ENCODE data around the gene TANC2. TPM values are rescaled to one million over a fixed set of nuclear protein-coding genes. Genes with fewer than 3 reads are reported as not detected.

TANC2 gene
- total RNA-seq, 5 donors from 2014 or later (not counting 1 experiment from before 2014, with no cell fraction given), result 20.3 to 39.5 (median 25.5) TPM

- H3K27ac ChIP-seq (ENCODE audit: low read length), result no peak overlapping the region
- CTCF ChIA-PET, result interaction anchor here in 1 of 2 donors (0.6 kb wide), 1 partner anchor 33 kb away, joined by 7 read pairs; no protein-coding TSS in a partner anchor
- H3K4me1 ChIP-seq (ENCODE audit: control insufficient read depth in 1 of 2, extremely low read depth in 1 of 2, insufficient read depth in 2 of 2, low read length in 2 of 2), result peaks cover 18 to 19% of the 10 kb centered on the region in 2 experiments
- peaks cover 31 to 33% (median 33%) of the 10 kb centered on the region in 3 donors for H3K4me1 Mint-ChIP-seq
- ATAC-seq (replicated peaks in 1 of 4), result no peak
- 0% methylated on average over 2 of the region's 4 CpGs for WGBS (ENCODE audit: insufficient coverage)
- no peaks in the 10 kb centered on the region for H3K9me3 Mint-ChIP-seq
- no peaks in the 10 kb centered on the region for H3K36me3 Mint-ChIP-seq
- H3K4me3 ChIP-seq (ENCODE audit: control insufficient read depth in 1 of 2, extremely low read depth in 1 of 2, low read length in 1 of 2), result peak overlapping the region; percentile 68 to 82
- no peaks in the 10 kb centered on the region for H3K27me3 ChIP-seq (replicated peaks in 1 of 2; ENCODE audit: control insufficient read depth in 2 of 2, extremely low read depth in 1 of 2, insufficient read depth in 2 of 2, low read length in 1 of 2)
- POLR2A ChIA-PET, result interaction anchor here in 1 of 2 donors (0.6 kb wide), 1 partner anchor 197 kb away, joined by 3 read pairs; no protein-coding TSS in a partner anchor
- no peak for DNase-seq
- no peaks in the 10 kb centered on the region for H3K36me3 ChIP-seq (ENCODE audit: control insufficient read depth in 2 of 2, extremely low read depth in 1 of 2, insufficient read depth in 1 of 2, low read length in 1 of 2)
- H3K9me3 ChIP-seq, result no peaks in the 10 kb centered on the region
- peaks cover 4% of the 10 kb centered on the region in 2 donors for H3K27me3 Mint-ChIP-seq
- H3K27ac Mint-ChIP-seq, result peak overlapping the region; percentile 66 to 78
- H3K4me3 Mint-ChIP-seq, result peak overlapping the region; percentile 82
Observed at GRCh38 chr17:62967205-62967529, 1.1 kb downstream of the TANC2 start.

- H3K4me1 Mint-ChIP-seq, result peaks cover 34 to 42% (median 39%) of the 10 kb centered on the region in 3 donors
- no peaks in the 10 kb centered on the region for H3K36me3 Mint-ChIP-seq
- H3K4me1 ChIP-seq (ENCODE audit: control insufficient read depth in 1 of 2, extremely low read depth in 1 of 2, insufficient read depth in 2 of 2, low read length in 2 of 2), result peaks cover 18 to 19% of the 10 kb centered on the region in 2 experiments
- peak overlapping the region; percentile 34 to 63 (median 51) for H3K4me3 Mint-ChIP-seq
- DNase-seq, result peak in 32 of 35 experiments; percentile 14 to 83 (median 40)
- H3K9me3 Mint-ChIP-seq, result no peaks in the 10 kb centered on the region
- H3K27ac Mint-ChIP-seq, result peak overlapping the region; percentile 59 to 64
- H3K9me3 ChIP-seq, result no peaks in the 10 kb centered on the region
- ATAC-seq (replicated peaks in 1 of 4), result peak; percentile 32 to 49 (median 42)
- no peak overlapping the region for H3K4me3 ChIP-seq (ENCODE audit: control insufficient read depth in 1 of 2, extremely low read depth in 1 of 2, low read length in 1 of 2)
- POLR2A ChIA-PET, result interaction anchor here in 1 of 2 donors (0.6 kb wide), 1 partner anchor 202 kb away, joined by 11 read pairs; no protein-coding TSS in a partner anchor
- no peaks in the 10 kb centered on the region for H3K36me3 ChIP-seq (ENCODE audit: control insufficient read depth in 2 of 2, extremely low read depth in 1 of 2, insufficient read depth in 1 of 2, low read length in 1 of 2)
- no peaks in the 10 kb centered on the region for H3K27me3 ChIP-seq (replicated peaks in 1 of 2; ENCODE audit: control insufficient read depth in 2 of 2, extremely low read depth in 1 of 2, insufficient read depth in 2 of 2, low read length in 1 of 2)
- no peak overlapping the region for H3K27ac ChIP-seq (ENCODE audit: low read length)
- no peaks in the 10 kb centered on the region for H3K27me3 Mint-ChIP-seq
- WGBS (ENCODE audit: insufficient coverage), result no CpG with 5 or more reads among the region's 3 CpGs
- CTCF ChIA-PET, result interaction anchor here (0.8 to 1.4 kb wide), 3 partner anchors 18 to 245 kb away, joined by 3 to 5 read pairs (median 3); no protein-coding TSS in a partner anchor
Observed at GRCh38 chr17:62968445-62968923, 2.4 kb downstream of the TANC2 start.

GRCh38 chr17:62970610-62971009 lies 4.6 kb downstream of the TANC2 start:
- no peak for ATAC-seq (replicated peaks in 1 of 4)
- no peak overlapping the region for H3K4me3 ChIP-seq (ENCODE audit: control insufficient read depth in 1 of 2, extremely low read depth in 1 of 2, low read length in 1 of 2)
- ChIA-PET POLR2A (interaction anchor here in 1 of 2 donors (0.6 kb wide), 1 partner anchor 21 kb away, joined by 3 read pairs; no protein-coding TSS in a partner anchor), CTCF (interaction anchor here (0.6 to 1.1 kb wide), 2 partner anchors 12 to 51 kb away, joined by 3 to 4 read pairs; no protein-coding TSS in a partner anchor)
- no peaks in the 10 kb centered on the region for H3K9me3 ChIP-seq
- no peak for DNase-seq
- peaks cover 11 to 15% of the 10 kb centered on the region in 2 experiments for H3K4me1 ChIP-seq (ENCODE audit: control insufficient read depth in 1 of 2, extremely low read depth in 1 of 2, insufficient read depth in 2 of 2, low read length in 2 of 2)
- H3K27ac ChIP-seq (ENCODE audit: low read length), result no peak overlapping the region
- Mint-ChIP-seq H3K9me3 (no peaks in the 10 kb centered on the region), H3K4me1 (peaks cover 25 to 34% (median 30%) of the 10 kb centered on the region in 3 donors), H3K27me3 (no peaks in the 10 kb centered on the region), H3K27ac (no peak overlapping the region), H3K4me3 (no peak overlapping the region), H3K36me3 (no peaks in the 10 kb centered on the region)
- no peaks in the 10 kb centered on the region for H3K36me3 ChIP-seq (ENCODE audit: control insufficient read depth in 2 of 2, extremely low read depth in 1 of 2, insufficient read depth in 1 of 2, low read length in 1 of 2)
- no peaks in the 10 kb centered on the region for H3K27me3 ChIP-seq (replicated peaks in 1 of 2; ENCODE audit: control insufficient read depth in 2 of 2, extremely low read depth in 1 of 2, insufficient read depth in 2 of 2, low read length in 1 of 2)

GRCh38 chr17:62971853-62972252 lies 5.8 kb downstream of the TANC2 start:
- no peak overlapping the region for H3K27ac Mint-ChIP-seq
- no CpG with 5 or more reads among the region's 4 CpGs for WGBS (ENCODE audit: insufficient coverage)
- Histone ChIP-seq H3K27ac (ENCODE audit: low read length) (no peak overlapping the region), H3K4me1 (ENCODE audit: control insufficient read depth in 1 of 2, extremely low read depth in 1 of 2, insufficient read depth in 2 of 2, low read length in 2 of 2) (peaks cover 4 to 15% of the 10 kb centered on the region in 2 experiments), H3K9me3 (no peaks in the 10 kb centered on the region), H3K27me3 (replicated peaks in 1 of 2; ENCODE audit: control insufficient read depth in 2 of 2, extremely low read depth in 1 of 2, insufficient read depth in 2 of 2, low read length in 1 of 2) (no peaks in the 10 kb centered on the region), H3K36me3 (ENCODE audit: control insufficient read depth in 2 of 2, extremely low read depth in 1 of 2, insufficient read depth in 1 of 2, low read length in 1 of 2) (no peaks in the 10 kb centered on the region), H3K4me3 (ENCODE audit: control insufficient read depth in 1 of 2, extremely low read depth in 1 of 2, low read length in 1 of 2) (no peak overlapping the region)
- POLR2A ChIA-PET, result no interaction called here
- H3K36me3 Mint-ChIP-seq, result no peaks in the 10 kb centered on the region
- peaks cover 21 to 30% (median 26%) of the 10 kb centered on the region in 3 donors for H3K4me1 Mint-ChIP-seq
- no peaks in the 10 kb centered on the region for H3K27me3 Mint-ChIP-seq
- no peak for DNase-seq
- H3K9me3 Mint-ChIP-seq, result peaks cover 0 to 3% (median 0%) of the 10 kb centered on the region in 3 donors
- ATAC-seq (replicated peaks in 1 of 4), result no peak
- CTCF ChIA-PET, result interaction anchor here in 1 of 2 donors (1.1 kb wide), 1 partner anchor 53 kb away, joined by 3 read pairs; no protein-coding TSS in a partner anchor
- H3K4me3 Mint-ChIP-seq, result no peak overlapping the region

GRCh38 chr17:62974788-62975187 lies 8.8 kb downstream of the TANC2 start:
- DNase-seq (no peak), ATAC-seq (replicated peaks in 1 of 4) (no peak)
- Histone ChIP-seq H3K4me1 (ENCODE audit: control insufficient read depth in 1 of 2, extremely low read depth in 1 of 2, insufficient read depth in 2 of 2, low read length in 2 of 2) (no peaks in the 10 kb centered on the region), H3K4me3 (ENCODE audit: control insufficient read depth in 1 of 2, extremely low read depth in 1 of 2, low read length in 1 of 2) (no peak overlapping the region), H3K36me3 (ENCODE audit: control insufficient read depth in 2 of 2, extremely low read depth in 1 of 2, insufficient read depth in 1 of 2, low read length in 1 of 2) (no peaks in the 10 kb centered on the region), H3K9me3 (no peaks in the 10 kb centered on the region), H3K27ac (ENCODE audit: low read length) (no peak overlapping the region), H3K27me3 (replicated peaks in 1 of 2; ENCODE audit: control insufficient read depth in 2 of 2, extremely low read depth in 1 of 2, insufficient read depth in 2 of 2, low read length in 1 of 2) (no peaks in the 10 kb centered on the region)
- CTCF ChIA-PET, result interaction anchor here in 1 of 2 donors (0.5 kb wide), 1 partner anchor 781 kb away, joined by 3 read pairs; no protein-coding TSS in a partner anchor
- Mint-ChIP-seq H3K4me3 (no peak overlapping the region), H3K36me3 (no peaks in the 10 kb centered on the region), H3K27me3 (no peaks in the 10 kb centered on the region), H3K9me3 (peaks cover 0 to 8% (median 2%) of the 10 kb centered on the region in 3 donors), H3K27ac (no peak overlapping the region), H3K4me1 (peaks cover 2 to 9% (median 7%) of the 10 kb centered on the region in 3 donors)
- POLR2A ChIA-PET, result interaction anchor here in 1 of 2 donors (0.7 kb wide), 1 partner anchor 12 kb away, joined by 3 read pairs; no protein-coding TSS in a partner anchor
- no CpG with 5 or more reads among the region's 4 CpGs for WGBS (ENCODE audit: insufficient coverage)

- POLR2A ChIA-PET, result interaction anchor here (0.7 kb wide), 2 partner anchors 12 to 485 kb away, joined by 3 to 5 read pairs; no protein-coding TSS in a partner anchor
- Mint-ChIP-seq H3K9me3 (peaks cover 0 to 8% (median 2%) of the 10 kb centered on the region in 3 donors), H3K36me3 (no peaks in the 10 kb centered on the region), H3K4me3 (no peak overlapping the region), H3K27ac (no peak overlapping the region), H3K4me1 (peaks cover 4 to 9% (median 7%) of the 10 kb centered on the region in 3 donors), H3K27me3 (no peaks in the 10 kb centered on the region)
- H3K4me3 ChIP-seq (ENCODE audit: control insufficient read depth in 1 of 2, extremely low read depth in 1 of 2, low read length in 1 of 2), result no peak overlapping the region
- ATAC-seq (replicated peaks in 1 of 4) (no peak), DNase-seq (no peak)
- no peaks in the 10 kb centered on the region for H3K36me3 ChIP-seq (ENCODE audit: control insufficient read depth in 2 of 2, extremely low read depth in 1 of 2, insufficient read depth in 1 of 2, low read length in 1 of 2)
- no peak overlapping the region for H3K27ac ChIP-seq (ENCODE audit: low read length)
- CTCF ChIA-PET, result interaction anchor here in 1 of 2 donors (0.5 to 0.6 kb wide), 3 partner anchors 623 to 884 kb away, joined by 3 read pairs; no protein-coding TSS in a partner anchor
- no CpG with 5 or more reads among the region's 2 CpGs for WGBS (ENCODE audit: insufficient coverage)
- no peaks in the 10 kb centered on the region for H3K4me1 ChIP-seq (ENCODE audit: control insufficient read depth in 1 of 2, extremely low read depth in 1 of 2, insufficient read depth in 2 of 2, low read length in 2 of 2)
- no peaks in the 10 kb centered on the region for H3K27me3 ChIP-seq (replicated peaks in 1 of 2; ENCODE audit: control insufficient read depth in 2 of 2, extremely low read depth in 1 of 2, insufficient read depth in 2 of 2, low read length in 1 of 2)
- no peaks in the 10 kb centered on the region for H3K9me3 ChIP-seq
Observed at GRCh38 chr17:62975206-62975605, 9.2 kb downstream of the TANC2 start.
